T47D (cell line): ENCODE measurements around the gene GARIN3.
A peak's percentile ranks its signal among the peaks of the same experiment; 100 is the strongest.

ENCODE experiments used
- DNase-seq, 2 experiments: peaks; one replicate each; pipeline versions ENCODE4 v3.0.0 to v3.0.0-alpha.2; 2011 to 2012; ENCODE audit warnings: low read depth in 1 of 2, low spot score in 1 of 2
- JUND ChIP-seq: IDR thresholded peaks from 2 replicates; pipeline ENCODE4 v1.6.1; 2012; ENCODE audit warnings: low read depth
- in situ Hi-C: cut with HindIII; loops from 2 replicates; pipeline ENCODE4 v1.10.0; 2016; ENCODE audit warnings: low sequenced_read_pairs, low pct_unique_long_range_greater_than_20kb

Gene GARIN3

GRCh38 chr5:157157293-157157891 lies 8.7 kb downstream of the GARIN3 start:
- in situ Hi-C loops, result no loop called here
- no peak for DNase-seq
- no peak for TF ChIP-seq JUND

- TF ChIP-seq JUND, result no peak
- no peak for DNase-seq
- in situ Hi-C loops, result no loop called here
Measured at GRCh38 chr5:157155297-157155696, 10.8 kb downstream of the GARIN3 start.

- no peak for DNase-seq
- in situ Hi-C loops, result no loop called here
- no peak for TF ChIP-seq JUND
Measured at GRCh38 chr5:157150995-157151394, 15.1 kb downstream of the GARIN3 start.

- in situ Hi-C loops, result no loop called here
- peak; percentile 72 to 82 for DNase-seq
- no peak for TF ChIP-seq JUND
Measured at GRCh38 chr5:157148734-157149615, 17.1 kb downstream of the GARIN3 start.

DNA sequence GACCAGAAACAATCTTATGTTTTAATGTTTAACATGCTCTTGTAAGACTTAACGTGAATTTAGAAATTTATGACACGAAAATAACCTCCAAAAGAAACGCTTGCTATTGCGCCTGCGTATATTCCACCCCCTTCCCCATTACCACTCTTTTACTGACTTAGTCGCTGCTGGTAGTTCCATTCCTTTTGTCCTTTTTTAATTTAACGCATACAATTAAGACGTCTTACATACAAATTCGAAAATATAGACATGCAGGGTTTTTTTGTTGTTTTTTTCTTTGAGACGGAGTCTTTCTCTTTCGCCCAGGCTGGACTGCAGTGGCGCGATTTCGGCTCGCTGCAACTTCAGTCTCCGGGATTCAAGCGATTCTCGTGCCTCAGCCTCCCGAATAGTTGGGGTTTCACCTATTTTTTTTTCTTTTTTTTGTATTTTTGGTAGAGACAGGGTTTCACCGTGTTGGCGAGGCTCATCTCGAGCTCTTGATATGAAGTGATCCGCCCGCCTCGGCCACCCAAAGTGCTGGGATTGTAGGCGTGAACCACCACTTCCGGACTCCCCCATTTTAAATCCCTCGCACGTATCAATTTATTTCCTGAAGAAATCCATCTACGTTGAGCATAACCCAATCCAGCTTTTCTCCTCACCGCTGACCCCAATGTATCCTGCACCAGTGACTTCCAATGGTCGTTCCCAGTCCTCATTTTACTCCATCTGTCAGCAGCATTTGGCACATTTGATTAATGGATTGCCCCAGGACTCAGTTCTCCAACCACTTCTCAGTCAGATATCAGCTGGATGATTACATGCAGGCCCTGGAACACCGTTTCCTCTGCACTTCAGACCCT lies 22.7 kb downstream of the GARIN3 start:
- DNase-seq, result peak in 1 of 2 experiments; percentile 48

DNA sequence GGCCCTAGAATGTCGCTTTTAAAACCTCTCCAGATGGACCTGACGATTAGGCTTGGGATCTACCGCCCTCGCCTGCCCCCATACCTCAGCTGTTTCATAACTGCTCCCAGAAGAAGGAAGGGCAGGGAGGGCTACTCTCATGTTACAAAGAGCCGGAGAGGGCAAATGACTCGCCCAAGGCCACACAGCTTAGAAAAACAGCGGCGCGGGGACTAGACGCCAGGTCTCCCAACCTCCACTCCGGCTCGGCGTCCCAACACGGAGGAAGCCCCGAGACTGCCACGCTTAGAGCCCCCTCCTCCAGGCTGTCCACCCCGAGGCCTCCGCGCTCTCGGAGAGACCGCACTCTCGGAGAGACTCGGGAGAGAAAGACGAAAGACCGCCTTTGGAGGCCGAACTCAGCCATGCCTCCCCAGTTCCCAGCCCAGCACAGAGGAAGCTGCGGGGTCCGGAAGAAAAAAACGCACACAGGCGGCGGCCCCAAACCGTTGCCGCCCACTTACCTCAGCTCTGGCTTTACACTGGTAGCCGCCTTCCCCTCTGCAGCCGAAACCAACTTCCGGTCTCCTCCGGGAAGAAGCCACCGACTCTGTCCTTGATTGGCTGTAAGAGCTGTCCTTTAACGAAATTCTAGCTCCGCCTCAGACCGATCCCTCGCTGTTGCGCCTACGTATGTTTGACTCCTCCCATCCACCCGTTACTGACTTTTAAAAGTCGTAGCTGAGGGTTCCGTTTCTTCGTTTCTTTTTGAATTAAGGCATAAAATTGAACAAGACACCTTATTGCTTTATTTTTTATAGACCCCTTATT lies 23.5 kb downstream of the GARIN3 start, which contains the start of gene MED7:
TSS of gene MED7 (minus strand) at position 549 of the 810 bp plus-strand sequence. CDS start 3,434 bp downstream, outside the sequence.
- DNase-seq, result peak; percentile 96 to 100
- no peak for TF ChIP-seq JUND
- in situ Hi-C loops, result no loop called here

More for the DNA sequence above, 22.7 kb downstream of the GARIN3 start:
- in situ Hi-C loops, result no loop called here
- no peak for TF ChIP-seq JUND

DNA sequence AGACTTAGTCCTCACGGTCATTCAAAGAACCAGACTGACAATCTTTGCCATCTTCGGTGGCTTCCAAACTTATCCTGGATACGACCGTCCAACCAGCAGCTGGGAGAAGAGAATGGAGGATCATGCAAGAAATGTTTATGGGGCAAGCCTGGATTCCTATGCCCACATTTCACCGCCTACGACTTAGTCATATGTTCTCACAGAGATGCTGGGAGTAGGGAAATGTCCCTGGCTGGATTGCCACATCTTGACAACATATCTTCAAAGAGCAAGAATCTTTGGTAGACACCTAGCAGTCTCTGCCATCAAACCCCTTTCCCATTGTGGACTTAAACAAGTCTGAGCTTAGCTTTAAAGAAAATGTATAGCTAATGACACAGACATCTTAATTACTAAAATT lies 28.4 kb downstream of the GARIN3 start:
- DNase-seq, result no peak
- TF ChIP-seq JUND, result no peak
- in situ Hi-C loops, result no loop called here

GRCh38 chr5:157132281-157132612 lies 33.8 kb downstream of the GARIN3 start:
- TF ChIP-seq JUND, result no peak
- in situ Hi-C loops, result no loop called here
- DNase-seq, result no peak

- no peak for DNase-seq
- no peak for TF ChIP-seq JUND
- in situ Hi-C loops, result no loop called here
Measured at GRCh38 chr5:157130925-157131324, 35.1 kb downstream of the GARIN3 start.

- in situ Hi-C loops, result no loop called here
- DNase-seq, result no peak
- no peak for TF ChIP-seq JUND
Measured at GRCh38 chr5:157121709-157122108, 44.4 kb downstream of the GARIN3 start.

DNA sequence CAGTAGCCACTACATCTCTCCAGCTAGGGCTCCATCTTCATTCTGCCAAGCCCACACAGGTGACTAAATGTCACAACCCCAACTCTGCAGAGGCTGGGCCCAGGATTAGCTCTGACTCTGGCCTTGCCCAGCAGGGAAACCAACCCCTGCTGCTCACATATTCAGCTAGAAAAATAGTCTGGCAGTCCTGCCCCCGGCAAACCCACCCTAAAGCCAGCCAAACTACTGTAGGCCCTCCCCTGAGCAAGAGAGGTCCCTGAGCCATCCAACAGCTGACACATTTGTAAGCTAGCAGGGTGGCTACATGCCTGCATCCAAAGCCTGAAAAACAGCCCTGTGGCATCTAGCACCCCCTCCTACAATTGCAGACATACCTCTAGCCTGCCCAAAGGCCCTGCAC lies 46.0 kb downstream of the GARIN3 start:
- DNase-seq, result no peak
- no peak for TF ChIP-seq JUND
- in situ Hi-C loops, result no loop called here

DNA sequence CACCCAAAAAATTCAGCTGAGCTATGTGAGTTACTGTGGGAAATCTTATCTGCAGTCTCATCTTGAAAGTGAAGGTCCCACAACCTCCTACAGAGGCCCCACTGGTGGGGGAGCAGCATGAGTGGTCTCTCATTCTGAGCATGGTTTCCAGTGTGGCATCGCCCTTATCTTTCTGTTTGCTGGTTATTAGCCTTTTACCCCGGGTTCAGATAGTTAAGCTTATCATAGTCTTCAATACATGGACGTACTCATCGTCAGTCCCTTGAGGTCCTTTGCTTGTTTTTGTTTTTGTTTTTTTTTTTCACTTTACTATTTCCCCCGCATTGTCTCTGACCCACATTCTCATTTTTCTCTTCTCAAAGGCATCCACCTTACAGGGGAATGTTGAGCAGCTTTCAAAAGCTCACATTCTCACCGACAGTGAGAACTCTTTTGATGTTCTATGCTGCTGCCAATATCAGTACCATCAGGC lies 49.5 kb downstream of the GARIN3 start:
- TF ChIP-seq JUND, result no peak
- no peak for DNase-seq

More for the DNA sequence above, 49.5 kb downstream of the GARIN3 start:
- in situ Hi-C loops, result no loop called here
